Measurements from ENCODE around the gene PCDHGA1.
"Not testable (repeated sequence)": the region's sequence is repeated elsewhere in the genome, so short reads cannot be mapped to it uniquely, and the experiment has no call there.

Gene PCDHGA1

GRCh38 chr5:141382469-141383294 lies 52.4 kb downstream of the PCDHGA1 start, which contains the start of gene PCDHGA7:
Gene PCDHGA7, plus strand, starts transcription at chr5:141382742. Its CDS starts 158 bp downstream, at chr5:141382900.
- DNase-seq (ENCODE audit: low read depth in 2 of 2), result no peak

GRCh38 chr5:141383345-141383744 lies 53.0 kb downstream of the PCDHGA1 start:
- no peak for DNase-seq (ENCODE audit: low read depth in 2 of 2)

- no peak for DNase-seq (ENCODE audit: low read depth in 2 of 2)
Measured at GRCh38 chr5:141384471-141385267, 54.4 kb downstream of the PCDHGA1 start.

- DNase-seq (ENCODE audit: low read depth in 2 of 2), result not testable (repeated sequence)
Measured at GRCh38 chr5:141387557-141388311, 57.4 kb downstream of the PCDHGA1 start, which contains the start of gene PCDHGB4. Gene PCDHGB4, plus strand, starts transcription at chr5:141387698. Its CDS starts 187 bp downstream, at chr5:141387885.

- DNase-seq (ENCODE audit: low read depth in 2 of 2), result no peak
Measured at GRCh38 chr5:141388661-141389060, 58.3 kb downstream of the PCDHGA1 start.

- no peak for DNase-seq (ENCODE audit: low read depth in 2 of 2)
Measured at GRCh38 chr5:141389153-141390042, 59.1 kb downstream of the PCDHGA1 start.

- DNase-seq (ENCODE audit: low read depth in 2 of 2), result no peak
Measured at GRCh38 chr5:141392429-141393198, 62.3 kb downstream of the PCDHGA1 start, which contains the start of gene PCDHGA8. Gene PCDHGA8, plus strand, starts transcription at chr5:141392633. Its CDS starts 181 bp downstream, at chr5:141392814.

GRCh38 chr5:141393267-141393666 lies 63.0 kb downstream of the PCDHGA1 start:
- DNase-seq (ENCODE audit: low read depth in 2 of 2), result no peak

GRCh38 chr5:141394401-141395187 lies 64.3 kb downstream of the PCDHGA1 start:
- not testable (repeated sequence) for DNase-seq (ENCODE audit: low read depth in 2 of 2)

- DNase-seq (ENCODE audit: low read depth in 2 of 2), result not testable (repeated sequence)
Measured at GRCh38 chr5:141397756-141398551, 67.6 kb downstream of the PCDHGA1 start, which contains the start of gene PCDHGB5. Gene PCDHGB5, plus strand, starts transcription at chr5:141397947. Its CDS starts 181 bp downstream, at chr5:141398128.

- DNase-seq (ENCODE audit: low read depth in 2 of 2), result no peak
Measured at GRCh38 chr5:141398608-141399007, 68.3 kb downstream of the PCDHGA1 start.

GRCh38 chr5:141399555-141400258 lies 69.4 kb downstream of the PCDHGA1 start:
- no peak for DNase-seq (ENCODE audit: low read depth in 2 of 2)

GRCh38 chr5:141402553-141403243 lies 72.4 kb downstream of the PCDHGA1 start, which contains the start of gene PCDHGA9:
Gene PCDHGA9, plus strand, starts transcription at chr5:141402778. Its CDS starts 175 bp downstream, at chr5:141402953.
- DNase-seq (ENCODE audit: low read depth in 2 of 2), result no peak

- DNase-seq (ENCODE audit: low read depth in 2 of 2), result no peak
Measured at GRCh38 chr5:141403387-141403786, 73.1 kb downstream of the PCDHGA1 start.

- DNase-seq (ENCODE audit: low read depth in 2 of 2), result peak in 1 of 2 donors; percentile 12
Measured at GRCh38 chr5:141407790-141408505, 77.6 kb downstream of the PCDHGA1 start, which contains the start of gene PCDHGB6. Gene PCDHGB6, plus strand, starts transcription at chr5:141408021. Its CDS starts 182 bp downstream, at chr5:141408203.
